Transverse colon (tissue), 4 donors: ENCODE results near the gene PLCB2.

ENCODE experiments used
- EP300 ChIP-seq: sonication (generic); formaldehyde crosslinking; IDR thresholded peaks from one replicate; pipeline ENCODE4 v1.6.1; 2017; ENCODE audit warnings: antibody characterized with exemption, low read depth
- POLR2A ChIP-seq: fragments of 450-650 bp; IDR thresholded peaks from one replicate; pipeline ENCODE4 v1.6.1; 2016; ENCODE audit warnings: antibody characterized with exemption, mild to moderate bottlenecking, moderate library complexity
- POLR2AphosphoS5 ChIP-seq, 3 donors: sonication (generic); formaldehyde crosslinking; IDR thresholded peaks; one replicate each; pipeline ENCODE4 v1.6.1; 2016; ENCODE audit warnings: antibody characterized with exemption in 3 of 3
- TF ChIP-seq, protein P1 (sequence below), 5 experiments: fragments of 200-600 bp in 3 of 5; fragments of 450-650 bp in 2 of 5; sonication (generic) in 3 of 5; IDR thresholded peaks; 1 replicate in 2 of 5; 2 replicates in 3 of 5; pipeline ENCODE4 v1.5.1; 2016 to 2017; ENCODE audit warnings: antibody characterized with exemption in 5 of 5, inconsistent platforms in 3 of 5, mild to moderate bottlenecking in 2 of 5, moderate library complexity in 1 of 5

DNA sequence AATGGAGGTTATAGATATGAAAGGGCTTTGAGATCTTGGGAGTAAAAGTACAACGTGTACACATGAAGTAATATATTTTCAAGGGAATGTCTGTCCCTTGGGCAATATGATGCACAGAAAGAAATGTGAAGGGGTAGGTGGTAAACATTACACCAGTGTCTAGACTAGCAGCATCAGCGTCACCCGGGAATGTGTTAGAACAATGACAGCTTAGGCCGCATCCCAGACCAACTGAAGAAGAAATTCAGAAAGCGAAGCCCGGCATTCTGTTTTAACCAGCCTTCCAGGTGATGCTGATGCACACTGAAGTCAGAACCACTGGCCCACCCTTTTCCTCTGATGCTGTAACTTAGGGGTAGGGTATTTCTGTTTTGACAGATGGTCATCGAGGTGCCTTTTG is 22.1 kb upstream of the PLCB2 start:
- TF ChIP-seq POLR2A (no peak), EP300 (peak; percentile 72), POLR2AphosphoS5 (IDR thresholded peaks at IDR 0.05) (peak in 1 of 3 donors; percentile 38)
- TF ChIP-seq, protein P1, sequence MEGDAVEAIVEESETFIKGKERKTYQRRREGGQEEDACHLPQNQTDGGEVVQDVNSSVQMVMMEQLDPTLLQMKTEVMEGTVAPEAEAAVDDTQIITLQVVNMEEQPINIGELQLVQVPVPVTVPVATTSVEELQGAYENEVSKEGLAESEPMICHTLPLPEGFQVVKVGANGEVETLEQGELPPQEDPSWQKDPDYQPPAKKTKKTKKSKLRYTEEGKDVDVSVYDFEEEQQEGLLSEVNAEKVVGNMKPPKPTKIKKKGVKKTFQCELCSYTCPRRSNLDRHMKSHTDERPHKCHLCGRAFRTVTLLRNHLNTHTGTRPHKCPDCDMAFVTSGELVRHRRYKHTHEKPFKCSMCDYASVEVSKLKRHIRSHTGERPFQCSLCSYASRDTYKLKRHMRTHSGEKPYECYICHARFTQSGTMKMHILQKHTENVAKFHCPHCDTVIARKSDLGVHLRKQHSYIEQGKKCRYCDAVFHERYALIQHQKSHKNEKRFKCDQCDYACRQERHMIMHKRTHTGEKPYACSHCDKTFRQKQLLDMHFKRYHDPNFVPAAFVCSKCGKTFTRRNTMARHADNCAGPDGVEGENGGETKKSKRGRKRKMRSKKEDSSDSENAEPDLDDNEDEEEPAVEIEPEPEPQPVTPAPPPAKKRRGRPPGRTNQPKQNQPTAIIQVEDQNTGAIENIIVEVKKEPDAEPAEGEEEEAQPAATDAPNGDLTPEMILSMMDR (IDR thresholded peaks at IDR 0.05): no peak
